ENCODE measurements around the gene GABPA. TPM values are rescaled to one million over a fixed set of nuclear protein-coding genes. Genes with fewer than 3 reads are reported as not detected.

Gene GABPA
- total and polyA plus RNA-seq, 2 of the 13 experiments (the other 11 are each of a cell fraction or from before 2014, with no cell fraction given): 7.4 to 13.2 TPM

DNA sequence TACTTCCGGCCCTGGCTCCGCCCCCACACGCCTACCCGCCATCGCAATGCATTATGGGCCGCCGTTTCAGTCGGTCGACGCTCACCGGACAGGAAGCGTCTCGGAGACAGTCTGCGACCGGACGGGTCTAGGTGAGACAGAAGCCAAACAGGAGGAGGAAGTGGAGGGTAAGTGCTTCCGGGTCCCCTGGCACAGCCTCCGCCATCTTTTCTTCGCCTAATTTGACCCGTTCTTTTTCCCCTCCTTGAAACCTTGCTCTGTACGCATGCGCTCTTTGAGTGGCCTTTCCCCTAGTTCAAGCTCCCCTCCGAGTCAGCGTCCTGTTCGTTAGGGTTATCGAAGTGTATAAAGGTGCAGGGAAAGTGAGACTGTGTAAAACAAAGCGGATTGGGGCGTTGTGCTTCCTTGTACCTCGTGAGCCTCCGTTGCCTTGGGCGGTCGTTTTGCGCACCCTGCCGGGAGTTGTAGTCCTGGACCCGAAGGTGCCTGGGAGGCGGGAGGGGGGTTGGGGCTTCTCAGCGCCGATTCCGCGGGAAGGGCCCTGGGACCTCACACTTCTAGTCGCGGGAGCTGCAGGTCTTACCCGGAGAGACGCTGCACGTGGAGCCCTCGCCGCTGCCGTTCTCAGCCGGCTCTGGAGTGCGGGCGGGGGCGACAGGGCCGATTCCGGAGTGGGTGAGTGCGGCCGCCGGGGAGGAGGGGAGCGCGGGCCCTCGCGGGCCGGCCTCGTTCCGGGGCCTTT, at the start of gene GABPA, which contains the start of gene ATP5PF (continued):
- no peak for TF ChIP-seq SRSF9 (IDR thresholded peaks at IDR 0.05; ENCODE audit: borderline replicate concordance, insufficient read depth, low read depth, low read length, poor library complexity, severe bottlenecking)
- peak; percentile 73 for TF ChIP-seq RXRB (CRISPR knock-in tag; IDR thresholded peaks at IDR 0.05; ENCODE audit: borderline replicate concordance)
- TF ChIP-seq ZNF790 (CRISPR knock-in tag; IDR thresholded peaks at IDR 0.05; ENCODE audit: borderline replicate concordance): 0 out of 2 replicates have a peak, but pooled peaks have one; percentile 75
- TF ChIP-seq KAT2B (IDR thresholded peaks at IDR 0.05; ENCODE audit: borderline replicate concordance, low read depth, low read length): no peak
- TF ChIP-seq, protein P1, sequence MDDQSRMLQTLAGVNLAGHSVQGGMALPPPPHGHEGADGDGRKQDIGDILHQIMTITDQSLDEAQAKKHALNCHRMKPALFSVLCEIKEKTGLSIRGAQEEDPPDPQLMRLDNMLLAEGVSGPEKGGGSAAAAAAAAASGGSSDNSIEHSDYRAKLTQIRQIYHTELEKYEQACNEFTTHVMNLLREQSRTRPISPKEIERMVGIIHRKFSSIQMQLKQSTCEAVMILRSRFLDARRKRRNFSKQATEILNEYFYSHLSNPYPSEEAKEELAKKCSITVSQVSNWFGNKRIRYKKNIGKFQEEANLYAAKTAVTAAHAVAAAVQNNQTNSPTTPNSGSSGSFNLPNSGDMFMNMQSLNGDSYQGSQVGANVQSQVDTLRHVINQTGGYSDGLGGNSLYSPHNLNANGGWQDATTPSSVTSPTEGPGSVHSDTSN (CRISPR knock-in tag; IDR thresholded peaks at IDR 0.05; ENCODE audit: borderline replicate concordance): no peak
- 0 out of 2 replicates have a peak, but pooled peaks have one; percentile 70 for TF ChIP-seq ZNF232 (CRISPR knock-in tag; IDR thresholded peaks at IDR 0.05; ENCODE audit: borderline replicate concordance)
- TF ChIP-seq NFE2L2 (IDR thresholded peaks at IDR 0.05; ENCODE audit: low read length): no peak
- TF ChIP-seq PRMT3 (CRISPR knock-in tag; IDR thresholded peaks at IDR 0.05; ENCODE audit: borderline replicate concordance, low read depth): no peak
- no peak for TF ChIP-seq ZNF552 (CRISPR knock-in tag; IDR thresholded peaks at IDR 0.05; ENCODE audit: borderline replicate concordance)
- TF ChIP-seq, protein P2, sequence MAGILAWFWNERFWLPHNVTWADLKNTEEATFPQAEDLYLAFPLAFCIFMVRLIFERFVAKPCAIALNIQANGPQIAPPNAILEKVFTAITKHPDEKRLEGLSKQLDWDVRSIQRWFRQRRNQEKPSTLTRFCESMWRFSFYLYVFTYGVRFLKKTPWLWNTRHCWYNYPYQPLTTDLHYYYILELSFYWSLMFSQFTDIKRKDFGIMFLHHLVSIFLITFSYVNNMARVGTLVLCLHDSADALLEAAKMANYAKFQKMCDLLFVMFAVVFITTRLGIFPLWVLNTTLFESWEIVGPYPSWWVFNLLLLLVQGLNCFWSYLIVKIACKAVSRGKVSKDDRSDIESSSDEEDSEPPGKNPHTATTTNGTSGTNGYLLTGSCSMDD (CRISPR knock-in tag; IDR thresholded peaks at IDR 0.05): no peak
- TF ChIP-seq KIAA2018 (CRISPR knock-in tag; IDR thresholded peaks at IDR 0.05; ENCODE audit: borderline replicate concordance): no peak
- peak; percentile 68 for TF ChIP-seq ZMYM4 (CRISPR knock-in tag; IDR thresholded peaks at IDR 0.05)
- TF ChIP-seq TARDBP (CRISPR knock-in tag; IDR thresholded peaks at IDR 0.05): no peak; the same call in 1 of the 2 replicates
- TF ChIP-seq SUZ12 (IDR thresholded peaks at IDR 0.05; ENCODE audit: low read depth, low read length): peak; percentile 69
- no peak for TF ChIP-seq SRSF1 (optimal IDR thresholded peaks at IDR 0.05; ENCODE audit: low read depth, low read length)
- TF ChIP-seq GATAD2A (CRISPR knock-in tag; IDR thresholded peaks at IDR 0.05): peak; percentile 58; the same call in 1 of the 2 replicates
- peak; percentile 96 for TF ChIP-seq KDM2A (CRISPR knock-in tag; IDR thresholded peaks at IDR 0.05; ENCODE audit: borderline replicate concordance, low read depth)
- TF ChIP-seq SSRP1 (CRISPR knock-in tag; IDR thresholded peaks at IDR 0.05): no peak
- TF ChIP-seq, protein P3, sequence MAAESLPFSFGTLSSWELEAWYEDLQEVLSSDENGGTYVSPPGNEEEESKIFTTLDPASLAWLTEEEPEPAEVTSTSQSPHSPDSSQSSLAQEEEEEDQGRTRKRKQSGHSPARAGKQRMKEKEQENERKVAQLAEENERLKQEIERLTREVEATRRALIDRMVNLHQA (CRISPR knock-in tag; IDR thresholded peaks at IDR 0.05): no peak
